ENCODE measurements around the gene GCN1. TPM values are rescaled to one million over a fixed set of nuclear protein-coding genes. Genes with fewer than 3 reads are reported as not detected.
"Not testable (repeated sequence)": the region's sequence is repeated elsewhere in the genome, so short reads cannot be mapped to it uniquely, and the experiment has no call there.

GCN1 gene
- total RNA-seq, 1 donor from 2014 or later = 62.4 TPM

- FAIRE-seq (no peak), DNase-seq (ENCODE audit: low spot score in 2 of 2) (no peak)
Observed at GRCh38 chr12:120215766-120216735, 21.5 kb upstream of the GCN1 start.

GRCh38 chr12:120215357-120215735 lies 20.8 kb upstream of the GCN1 start:
- DNase-seq (ENCODE audit: low spot score in 2 of 2) (no peak), FAIRE-seq (no peak)

- DNase-seq (ENCODE audit: low spot score in 2 of 2) (no peak), FAIRE-seq (no peak)
Observed at GRCh38 chr12:120214626-120215356, 20.3 kb upstream of the GCN1 start.

GRCh38 chr12:120213758-120214157 lies 19.2 kb upstream of the GCN1 start:
- FAIRE-seq (no peak), DNase-seq (ENCODE audit: low spot score in 2 of 2) (no peak)

GRCh38 chr12:120213182-120213581 lies 18.7 kb upstream of the GCN1 start:
- not testable (repeated sequence) for DNase-seq (ENCODE audit: low spot score in 2 of 2); FAIRE-seq

GRCh38 chr12:120212301-120212700 lies 17.8 kb upstream of the GCN1 start:
- DNase-seq (ENCODE audit: low spot score in 2 of 2) (no peak), FAIRE-seq (no peak)

GRCh38 chr12:120211904-120212283 lies 17.4 kb upstream of the GCN1 start:
- no peak for FAIRE-seq
- no peak for DNase-seq (ENCODE audit: low spot score in 2 of 2)

GRCh38 chr12:120211243-120211903 lies 16.9 kb upstream of the GCN1 start:
- DNase-seq (ENCODE audit: low spot score in 2 of 2) (no peak), FAIRE-seq (no peak)

GRCh38 chr12:120209851-120210250 lies 15.3 kb upstream of the GCN1 start:
- FAIRE-seq (no peak), DNase-seq (ENCODE audit: low spot score in 2 of 2) (no peak)

- DNase-seq (ENCODE audit: low spot score in 2 of 2) (no peak), FAIRE-seq (no peak)
Observed at GRCh38 chr12:120207227-120207626, 12.7 kb upstream of the GCN1 start.

GRCh38 chr12:120206781-120207180 lies 12.3 kb upstream of the GCN1 start:
- DNase-seq (ENCODE audit: low spot score in 2 of 2); FAIRE-seq: not testable (repeated sequence)

- FAIRE-seq (no peak), DNase-seq (ENCODE audit: low spot score in 2 of 2) (no peak)
Observed at GRCh38 chr12:120206228-120206627, 11.7 kb upstream of the GCN1 start.

- no peak for FAIRE-seq
- no peak for DNase-seq (ENCODE audit: low spot score in 2 of 2)
Observed at GRCh38 chr12:120204171-120204570, 9.7 kb upstream of the GCN1 start.

GRCh38 chr12:120200364-120200800 lies 5.9 kb upstream of the GCN1 start:
- DNase-seq (ENCODE audit: low spot score in 2 of 2) (no peak), FAIRE-seq (no peak)

- FAIRE-seq (no peak), DNase-seq (ENCODE audit: low spot score in 2 of 2) (no peak)
Observed at GRCh38 chr12:120199595-120200306, 5.2 kb upstream of the GCN1 start.

- no peak for DNase-seq (ENCODE audit: low spot score in 2 of 2)
- FAIRE-seq = no peak
Observed at GRCh38 chr12:120199025-120199424, 4.5 kb upstream of the GCN1 start.

- no peak for DNase-seq (ENCODE audit: low spot score in 2 of 2)
- FAIRE-seq = no peak
Observed at GRCh38 chr12:120197542-120197887, 3.0 kb upstream of the GCN1 start.

- not testable (repeated sequence) for FAIRE-seq
Observed at GRCh38 chr12:120196817-120197541, 2.5 kb upstream of the GCN1 start.

GRCh38 chr12:120196363-120196762 lies 1.8 kb upstream of the GCN1 start:
- DNase-seq (ENCODE audit: low spot score in 2 of 2) = no peak
- no peak for FAIRE-seq

More at GRCh38 chr12:120196817-120197541, 2.5 kb upstream of the GCN1 start:
- not testable (repeated sequence) for DNase-seq (ENCODE audit: low spot score in 2 of 2)

- peak in 1 of 2 donors; percentile 27 for DNase-seq (ENCODE audit: low spot score in 2 of 2)
- no peak for FAIRE-seq
Observed at GRCh38 chr12:120194226-120194533, 335 bp downstream of the GCN1 start.
